Keratinocyte (primary cell): Measurements from ENCODE around the gene PCDHGB1. TPM values are rescaled to one million over a fixed set of nuclear protein-coding genes. Genes with fewer than 3 reads are reported as not detected.
A peak's percentile ranks its signal among the peaks of the same experiment; 100 is the strongest.
"Not testable (repeated sequence)": the region's sequence is repeated elsewhere in the genome, so short reads cannot be mapped to it uniquely, and the experiment has no call there.

Source experiments
- DNase-seq: peaks from one replicate; pipeline ENCODE4 v3.0.0-alpha.2; 2011; ENCODE audit warnings: low read depth, missing footprints, low spot score
- FAIRE-seq: peaks from 2 replicates; lab custom pipeline; 2011; peaks lifted over from hg19 to GRCh38; lab: Jason Lieb, UNC
- H2AFZ ChIP-seq: 2 replicates; pipeline ENCODE4 v1.6.0; 2012; ENCODE audit warnings: low read length, control low read depth, inconsistent platforms; ENCODE audit not compliant: control insufficient read depth
- H3K27ac ChIP-seq: 2 replicates; pipeline ENCODE4 v1.5.1; 2011; ENCODE audit warnings: low read length; ENCODE audit not compliant: control insufficient read depth, insufficient read depth
- H3K27me3 ChIP-seq: 3 replicates; pipeline ENCODE4 v1.6.0; 2011; ENCODE audit warnings: low read length; ENCODE audit not compliant: control insufficient read depth, insufficient read depth; ENCODE audit errors: extremely low read depth
- H3K36me3 ChIP-seq, 2 experiments: 2 replicates in 1 of 2; 3 replicates in 1 of 2; pipeline ENCODE4 v1.5.1; 2011; ENCODE audit warnings: low read length in 2 of 2, mild to moderate bottlenecking in 1 of 2; ENCODE audit not compliant: control insufficient read depth in 2 of 2, insufficient read depth in 2 of 2; ENCODE audit errors: extremely low read depth in 1 of 2
- H3K4me1 ChIP-seq: 3 replicates; pipeline ENCODE4 v1.5.1; 2011; ENCODE audit warnings: low read length; ENCODE audit not compliant: control insufficient read depth, insufficient read depth; ENCODE audit errors: extremely low read depth
- H3K4me2 ChIP-seq: 3 replicates; pipeline ENCODE4 v1.6.0; 2011; ENCODE audit warnings: low read depth, low read length; ENCODE audit not compliant: control insufficient read depth, insufficient read depth; ENCODE audit errors: extremely low read depth
- H3K4me3 ChIP-seq, 3 experiments: fragments of 200-600 bp in 1 of 3; sonication (generic) in 1 of 3; 2 replicates in 2 of 3; 3 replicates in 1 of 3; pipeline ENCODE4 v1.5.1; 2011 to 2016; ENCODE audit warnings: low read length in 3 of 3, mild to moderate bottlenecking in 3 of 3, control low read depth in 2 of 3, inconsistent platforms in 1 of 3, low read depth in 1 of 3, mixed read lengths in 1 of 3, mixed run types in 1 of 3, moderate library complexity in 1 of 3; ENCODE audit not compliant: control insufficient read depth in 2 of 3, insufficient read depth in 2 of 3; ENCODE audit errors: extremely low read depth in 1 of 3
- H3K79me2 ChIP-seq: 2 replicates; pipeline ENCODE4 v1.6.0; 2012; ENCODE audit warnings: low read length; ENCODE audit not compliant: control insufficient read depth, insufficient read depth
- H3K9ac ChIP-seq: 3 replicates; pipeline ENCODE4 v1.6.0; 2011; ENCODE audit warnings: low read length; ENCODE audit not compliant: control insufficient read depth, insufficient read depth; ENCODE audit errors: extremely low read depth
- H3K9me1 ChIP-seq: 3 replicates; pipeline ENCODE4 v1.6.0; 2011; ENCODE audit warnings: low read length; ENCODE audit not compliant: control insufficient read depth, insufficient read depth; ENCODE audit errors: extremely low read depth
- H3K9me3 ChIP-seq: 2 replicates; pipeline ENCODE4 v1.5.1; 2012; ENCODE audit warnings: low read depth, low read length; ENCODE audit not compliant: control insufficient read depth
- H4K20me1 ChIP-seq: 3 replicates; pipeline ENCODE4 v1.6.0; 2011; ENCODE audit warnings: low read length; ENCODE audit not compliant: control insufficient read depth, insufficient read depth; ENCODE audit errors: extremely low read depth
- CTCF ChIP-seq, 3 experiments: IDR thresholded peaks in 1 of 3; conservative IDR thresholded peaks in 1 of 3; optimal IDR thresholded peaks in 1 of 3; 2 replicates in 2 of 3; 3 replicates in 1 of 3; pipeline versions ENCODE3 to v1.5.1; 2011; ENCODE audit warnings: low read length in 3 of 3, mild to moderate bottlenecking in 3 of 3, moderate library complexity in 2 of 3, control low read depth in 1 of 3, inconsistent platforms in 1 of 3; ENCODE audit not compliant: insufficient read depth in 2 of 3; ENCODE audit errors: extremely low read depth in 1 of 3
- EZH2 ChIP-seq: IDR thresholded peaks from one replicate; pipeline ENCODE4 v1.6.1; 2012; ENCODE audit warnings: inconsistent platforms, mild to moderate bottlenecking, low read length, moderate library complexity
- dilution Hi-C: fragments of 300-500 bp; cut with MboI; formaldehyde crosslinking; loops from one replicate; pipeline ENCODE4 v1.7.0; 2020; ENCODE audit warnings: low sequenced_read_pairs; ENCODE audit not compliant: extremely low pct_ligation_motif_present
- polyA plus RNA-seq, 5 experiments: library from polyadenylated mRNA; depleted of rRNA in 3 of 5; stranded (reverse) in 3 of 5; stranded (forward) in 1 of 5; unstranded in 1 of 5; fragments of >200 nt; gene quantifications; 1 replicate in 1 of 5; 2 replicates in 3 of 5; 3 replicates in 1 of 5; pipeline versions ENCODE4 v1.2.1 to v1.2.3, GENCODE V29; 2011 to 2012; ENCODE audit warnings: missing spikeins in 2 of 5, low read depth in 1 of 5, low replicate concordance in 1 of 5

The PCDHGB1 gene
- polyA plus RNA-seq, 1 donor (not counting 4 experiments of a cell fraction or from before 2014, with no cell fraction given): 0.08 TPM

DNA sequence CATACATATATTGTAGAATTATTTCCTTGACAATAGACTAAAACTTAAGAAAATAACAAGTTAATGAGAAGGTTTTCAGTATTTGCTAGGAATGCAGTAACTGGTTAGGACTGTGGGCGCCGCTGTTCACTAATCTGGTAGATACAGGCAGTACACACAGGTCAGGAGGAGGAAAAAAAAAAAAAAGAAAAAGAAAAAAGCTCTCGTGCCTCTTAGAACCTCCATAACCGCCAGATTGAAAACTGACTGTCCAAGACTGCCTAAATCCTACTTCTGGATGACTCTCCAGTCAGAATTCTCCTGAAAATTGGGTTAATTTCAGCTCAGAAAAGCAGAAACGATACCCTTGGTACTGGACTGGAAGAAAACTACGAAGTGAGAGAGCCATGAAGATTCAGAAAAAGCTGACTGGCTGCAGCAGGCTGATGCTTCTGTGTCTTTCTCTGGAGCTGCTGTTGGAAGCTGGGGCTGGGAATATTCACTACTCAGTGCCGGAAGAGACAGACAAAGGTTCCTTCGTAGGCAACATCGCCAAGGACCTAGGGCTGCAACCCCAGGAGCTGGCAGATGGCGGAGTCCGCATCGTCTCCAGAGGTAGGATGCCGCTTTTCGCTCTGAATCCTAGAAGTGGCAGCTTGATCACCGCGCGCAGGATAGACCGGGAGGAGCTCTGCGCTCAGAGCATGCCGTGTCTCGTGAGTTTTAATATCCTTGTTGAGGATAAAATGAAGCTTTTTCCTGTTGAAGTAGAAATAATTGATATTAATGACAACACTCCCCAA is 19.4 kb upstream of the PCDHGB1 start, which contains the start of gene PCDHGA1:
Gene PCDHGA1 (plus strand): TSS at position 216 of the 782 bp plus-strand sequence.
- Histone ChIP-seq H3K9ac (no peak within 1 kb of the TSS), H3K9me3 (no peaks in the 10 kb centered on the region), H3K4me3 (peak within 1 kb of the TSS; percentile 12 to 31 (median 18)), H3K9me1 (no peaks in the 10 kb centered on the region), H3K4me1 (no peaks in the 10 kb centered on the region), H4K20me1 (no peaks in the 10 kb centered on the region), H3K36me3 (no peaks in the 10 kb centered on the region), H3K79me2 (no peaks in the 10 kb centered on the region), H3K27ac (no peak within 1 kb of the TSS), H2AFZ (peak within 1 kb of the TSS; percentile 47), H3K27me3 (peaks cover 4% of the 10 kb centered on the region), H3K4me2 (peak within 1 kb of the TSS; percentile 55)
- no peak for DNase-seq
- dilution Hi-C loops: no loop called here
- no peak for FAIRE-seq
- TF ChIP-seq CTCF (optimal IDR thresholded peaks at IDR 0.05 in 1 of 3, IDR thresholded peaks at IDR 0.05 in 1 of 3, conservative IDR thresholded peaks at IDR 0.05 in 1 of 3; ENCODE audit: extremely low read depth in 1 of 3, insufficient read depth in 2 of 3, low read length in 3 of 3) (peak; percentile 21 to 47 (median 28)), EZH2 (no peak)

DNA sequence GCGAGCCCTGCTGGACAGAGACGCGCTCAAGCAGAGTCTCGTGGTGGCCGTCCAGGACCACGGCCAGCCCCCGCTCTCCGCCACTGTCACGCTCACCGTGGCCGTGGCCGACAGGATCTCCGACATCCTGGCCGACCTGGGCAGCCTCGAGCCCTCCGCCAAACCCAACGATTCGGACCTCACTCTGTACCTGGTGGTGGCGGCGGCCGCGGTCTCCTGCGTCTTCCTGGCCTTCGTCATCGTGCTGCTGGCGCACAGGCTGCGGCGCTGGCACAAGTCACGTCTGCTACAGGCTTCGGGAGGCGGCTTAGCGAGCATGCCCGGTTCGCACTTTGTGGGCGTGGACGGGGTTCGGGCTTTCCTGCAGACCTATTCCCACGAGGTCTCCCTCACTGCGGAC is 17.3 kb upstream of the PCDHGB1 start:
- H3K9me3 ChIP-seq, dilution Hi-C loops, DNase-seq, H2AFZ ChIP-seq, FAIRE-seq, H3K79me2 ChIP-seq, H3K9ac ChIP-seq, H3K4me3 ChIP-seq, H3K27me3 ChIP-seq, H3K4me1 ChIP-seq, H3K36me3 ChIP-seq, H3K9me1 ChIP-seq, H3K27ac ChIP-seq, H4K20me1 ChIP-seq, H3K4me2 ChIP-seq: not testable (repeated sequence)
